Neural cell (in vitro differentiated cells): ENCODE results near the gene RNLS.

Experiments
- TF ChIP-seq, protein P1 (sequence below): fragments of 450-650 bp; IDR thresholded peaks from 2 replicates; pipeline ENCODE4 v1.5.1; 2014; ENCODE audit warnings: antibody characterized with exemption, mild to moderate bottlenecking, moderate library complexity; ENCODE audit not compliant: poor library complexity, severe bottlenecking
- TF ChIP-seq, protein P2 (sequence below): IDR thresholded peaks from 2 replicates; pipeline ENCODE4 v1.6.1; 2012; ENCODE audit warnings: borderline replicate concordance

DNA sequence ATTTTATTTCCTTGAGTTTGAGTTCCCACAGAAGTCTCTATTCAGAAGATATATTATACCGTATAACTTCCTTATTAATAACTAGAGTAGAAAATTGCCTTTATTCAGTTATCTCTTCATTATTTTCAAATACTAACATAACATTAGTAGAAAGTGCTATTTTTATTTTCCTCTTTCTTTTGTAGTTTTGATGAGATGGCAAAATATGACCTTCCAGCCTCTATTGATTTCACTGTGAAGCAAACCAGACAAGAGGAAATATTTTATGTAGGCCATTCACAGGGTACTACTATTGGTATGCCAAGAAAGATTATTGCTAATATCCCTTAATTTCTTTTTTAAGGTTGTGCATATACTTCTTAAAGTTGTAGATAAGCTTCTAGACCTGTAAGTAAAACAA is 11.4 kb upstream of the RNLS start:
- TF ChIP-seq, protein P1, sequence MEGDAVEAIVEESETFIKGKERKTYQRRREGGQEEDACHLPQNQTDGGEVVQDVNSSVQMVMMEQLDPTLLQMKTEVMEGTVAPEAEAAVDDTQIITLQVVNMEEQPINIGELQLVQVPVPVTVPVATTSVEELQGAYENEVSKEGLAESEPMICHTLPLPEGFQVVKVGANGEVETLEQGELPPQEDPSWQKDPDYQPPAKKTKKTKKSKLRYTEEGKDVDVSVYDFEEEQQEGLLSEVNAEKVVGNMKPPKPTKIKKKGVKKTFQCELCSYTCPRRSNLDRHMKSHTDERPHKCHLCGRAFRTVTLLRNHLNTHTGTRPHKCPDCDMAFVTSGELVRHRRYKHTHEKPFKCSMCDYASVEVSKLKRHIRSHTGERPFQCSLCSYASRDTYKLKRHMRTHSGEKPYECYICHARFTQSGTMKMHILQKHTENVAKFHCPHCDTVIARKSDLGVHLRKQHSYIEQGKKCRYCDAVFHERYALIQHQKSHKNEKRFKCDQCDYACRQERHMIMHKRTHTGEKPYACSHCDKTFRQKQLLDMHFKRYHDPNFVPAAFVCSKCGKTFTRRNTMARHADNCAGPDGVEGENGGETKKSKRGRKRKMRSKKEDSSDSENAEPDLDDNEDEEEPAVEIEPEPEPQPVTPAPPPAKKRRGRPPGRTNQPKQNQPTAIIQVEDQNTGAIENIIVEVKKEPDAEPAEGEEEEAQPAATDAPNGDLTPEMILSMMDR, result no peak
- TF ChIP-seq, protein P2, sequence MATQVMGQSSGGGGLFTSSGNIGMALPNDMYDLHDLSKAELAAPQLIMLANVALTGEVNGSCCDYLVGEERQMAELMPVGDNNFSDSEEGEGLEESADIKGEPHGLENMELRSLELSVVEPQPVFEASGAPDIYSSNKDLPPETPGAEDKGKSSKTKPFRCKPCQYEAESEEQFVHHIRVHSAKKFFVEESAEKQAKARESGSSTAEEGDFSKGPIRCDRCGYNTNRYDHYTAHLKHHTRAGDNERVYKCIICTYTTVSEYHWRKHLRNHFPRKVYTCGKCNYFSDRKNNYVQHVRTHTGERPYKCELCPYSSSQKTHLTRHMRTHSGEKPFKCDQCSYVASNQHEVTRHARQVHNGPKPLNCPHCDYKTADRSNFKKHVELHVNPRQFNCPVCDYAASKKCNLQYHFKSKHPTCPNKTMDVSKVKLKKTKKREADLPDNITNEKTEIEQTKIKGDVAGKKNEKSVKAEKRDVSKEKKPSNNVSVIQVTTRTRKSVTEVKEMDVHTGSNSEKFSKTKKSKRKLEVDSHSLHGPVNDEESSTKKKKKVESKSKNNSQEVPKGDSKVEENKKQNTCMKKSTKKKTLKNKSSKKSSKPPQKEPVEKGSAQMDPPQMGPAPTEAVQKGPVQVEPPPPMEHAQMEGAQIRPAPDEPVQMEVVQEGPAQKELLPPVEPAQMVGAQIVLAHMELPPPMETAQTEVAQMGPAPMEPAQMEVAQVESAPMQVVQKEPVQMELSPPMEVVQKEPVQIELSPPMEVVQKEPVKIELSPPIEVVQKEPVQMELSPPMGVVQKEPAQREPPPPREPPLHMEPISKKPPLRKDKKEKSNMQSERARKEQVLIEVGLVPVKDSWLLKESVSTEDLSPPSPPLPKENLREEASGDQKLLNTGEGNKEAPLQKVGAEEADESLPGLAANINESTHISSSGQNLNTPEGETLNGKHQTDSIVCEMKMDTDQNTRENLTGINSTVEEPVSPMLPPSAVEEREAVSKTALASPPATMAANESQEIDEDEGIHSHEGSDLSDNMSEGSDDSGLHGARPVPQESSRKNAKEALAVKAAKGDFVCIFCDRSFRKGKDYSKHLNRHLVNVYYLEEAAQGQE, result no peak
